OCI-LY7 (cell line): ENCODE results near the gene DNAH7. TPM values are rescaled to one million over a fixed set of nuclear protein-coding genes. Genes with fewer than 3 reads are reported as not detected.

Source experiments
- BruUV-seq: library from RNA; stranded (reverse); fragments of 400-500 nt; replicated peaks from 2 replicates; lab custom pipeline; 2021; lab: Mats Ljungman, UMichigan
- CTCF ChIA-PET: fragments of 300-600 bp; sonication (Branson Sonifier 250); formaldehyde crosslinking; loops from one replicate; lab custom pipeline; 2022; ENCODE audit warnings: antibody characterized with exemption; ENCODE audit not compliant: unreplicated experiment; lab: Charles Lee
- POLR2A ChIA-PET: fragments of 300-600 bp; sonication (Branson Sonifier 250); formaldehyde crosslinking; loops from one replicate; lab custom pipeline; 2022; ENCODE audit warnings: antibody characterized with exemption; lab: Charles Lee
- DNase-seq: peaks from one replicate; pipeline ENCODE4 v3.0.0-alpha.2; 2015; ENCODE audit warnings: low spot score
- H2AFZ ChIP-seq: fragments of 200-600 bp; sonication (generic), shearing (Covaris generic); 2 replicates; pipeline ENCODE4 v1.6.1; 2014; ENCODE audit warnings: mild to moderate bottlenecking, antibody characterized with exemption, low read length, moderate library complexity
- H3K27ac ChIP-seq: fragments of 200-600 bp; sonication (generic); 2 replicates; pipeline ENCODE4 v1.5.1; 2014; ENCODE audit warnings: mixed run types, low read depth, mild to moderate bottlenecking, moderate library complexity, low read length, inconsistent platforms; ENCODE audit not compliant: poor library complexity, severe bottlenecking
- H3K36me3 ChIP-seq: fragments of 200-600 bp; sonication (generic); 2 replicates; pipeline ENCODE4 v1.6.1; 2014; ENCODE audit warnings: mild to moderate bottlenecking, antibody characterized with exemption, low read length, moderate library complexity, mixed read lengths; ENCODE audit not compliant: insufficient read depth
- H3K4me1 ChIP-seq: fragments of 200-600 bp; sonication (generic); 2 replicates; pipeline ENCODE4 v1.5.1; 2014; ENCODE audit warnings: mild to moderate bottlenecking, low read length; ENCODE audit not compliant: insufficient read depth, poor library complexity, severe bottlenecking
- H3K4me2 ChIP-seq: fragments of 200-600 bp; sonication (generic); 2 replicates; pipeline ENCODE4 v1.6.1; 2014; ENCODE audit warnings: mild to moderate bottlenecking, low read length
- H3K4me3 ChIP-seq: fragments of 200-600 bp; sonication (generic); 2 replicates; pipeline ENCODE4 v1.5.1; 2014; ENCODE audit warnings: mild to moderate bottlenecking, low read depth, low read length; ENCODE audit not compliant: poor library complexity, severe bottlenecking
- H3K79me2 ChIP-seq: fragments of 200-600 bp; sonication (generic); 2 replicates; pipeline ENCODE4 v1.6.1; 2016; ENCODE audit warnings: low read depth, mild to moderate bottlenecking, low read length, moderate library complexity, mixed read lengths; ENCODE audit not compliant: insufficient read depth
- H3K9me2 ChIP-seq: fragments of 200-600 bp; sonication (generic); 2 replicates; pipeline ENCODE4 v1.6.1; 2016; ENCODE audit warnings: mild to moderate bottlenecking, low read length, mixed read lengths; ENCODE audit not compliant: insufficient read depth
- H3K9me3 ChIP-seq: fragments of 200-600 bp; sonication (generic); 2 replicates; pipeline ENCODE4 v1.6.1; 2014; ENCODE audit warnings: mild to moderate bottlenecking, mixed run types, low read length, mixed read lengths
- H4K20me1 ChIP-seq: fragments of 200-600 bp; sonication (generic); 2 replicates; pipeline ENCODE4 v1.6.1; 2014; ENCODE audit warnings: mild to moderate bottlenecking, antibody characterized with exemption, low read length, moderate library complexity, mixed read lengths; ENCODE audit not compliant: insufficient read depth
- CTCF ChIP-seq: fragments of 200-600 bp; sonication (generic); conservative IDR thresholded peaks from 2 replicates; pipeline ENCODE4 v1.5.1; 2014; ENCODE audit warnings: mild to moderate bottlenecking, antibody characterized with exemption, low read length, moderate library complexity, mixed read lengths
- EZH2phosphoT487 ChIP-seq: fragments of 200-600 bp; sonication (generic); IDR thresholded peaks from 2 replicates; pipeline ENCODE4 v1.6.1; 2018; ENCODE audit warnings: low read depth, borderline replicate concordance, mild to moderate bottlenecking, mixed run types, antibody characterized with exemption, low read length, moderate library complexity, mixed read lengths
- intact Hi-C: fragments of 100-400 bp; cut with micrococcal nuclease; formaldehyde crosslinking; loops from one replicate; pipeline ENCODE4 v1.10.0; 2022; ENCODE audit not compliant: unreplicated experiment
- total RNA-seq, 2 experiments: library from RNA; depleted of rRNA in 1 of 2; stranded (reverse); fragments of >200 nt in 1 of 2; shearing (Covaris generic) in 1 of 2; gene quantifications; 2 replicates each; pipeline ENCODE4 v1.2.3, GENCODE V29; 2014 to 2022

DNAH7 gene
- total RNA-seq, 2 experiments from 2014 or later: not detected

- Histone ChIP-seq H3K27ac (no peak overlapping the region), H3K4me2 (no peak overlapping the region), H3K36me3 (no peaks in the 10 kb centered on the region), H3K4me1 (no peaks in the 10 kb centered on the region), H3K79me2 (no peaks in the 10 kb centered on the region), H3K9me2 (no peaks in the 10 kb centered on the region), H3K4me3 (no peak overlapping the region), H2AFZ (no peak overlapping the region), H3K9me3 (no peaks in the 10 kb centered on the region), H4K20me1 (no peaks in the 10 kb centered on the region)
- CTCF ChIA-PET: no interaction called here
- POLR2A ChIA-PET: interaction anchor here (0.6 to 0.7 kb wide), 4 partner anchors 37 to 462 kb away, joined by 3 read pairs; no protein-coding TSS in a partner anchor
- intact Hi-C loops: no loop called here
- TF ChIP-seq EZH2phosphoT487 (no peak), CTCF (no peak)
- no peak for DNase-seq
- no TSS peak for BruUV-seq
Measured at GRCh38 chr2:195859513-195859912, 209.1 kb downstream of the DNAH7 start.

GRCh38 chr2:195857132-195857531 lies 211.5 kb downstream of the DNAH7 start:
- Histone ChIP-seq H3K4me3 (no peak overlapping the region), H2AFZ (no peak overlapping the region), H3K36me3 (no peaks in the 10 kb centered on the region), H3K4me2 (no peak overlapping the region), H3K9me3 (no peaks in the 10 kb centered on the region), H3K9me2 (no peaks in the 10 kb centered on the region), H4K20me1 (no peaks in the 10 kb centered on the region), H3K79me2 (no peaks in the 10 kb centered on the region), H3K4me1 (no peaks in the 10 kb centered on the region), H3K27ac (no peak overlapping the region)
- ChIA-PET POLR2A (no interaction called here), CTCF (no interaction called here)
- intact Hi-C loops: no loop called here
- DNase-seq: no peak
- no TSS peak for BruUV-seq
- no peak for TF ChIP-seq CTCF
- no peak for TF ChIP-seq EZH2phosphoT487

- H3K9me3 ChIP-seq: no peaks in the 10 kb centered on the region
- DNase-seq: no peak
- no peaks in the 10 kb centered on the region for H4K20me1 ChIP-seq
- H3K36me3 ChIP-seq: no peaks in the 10 kb centered on the region
- no peak overlapping the region for H3K4me2 ChIP-seq
- H3K27ac ChIP-seq: no peak overlapping the region
- no peak overlapping the region for H3K4me3 ChIP-seq
- BruUV-seq: no TSS peak
- TF ChIP-seq CTCF (no peak), EZH2phosphoT487 (no peak)
- no peaks in the 10 kb centered on the region for H3K9me2 ChIP-seq
- POLR2A ChIA-PET: no interaction called here
- intact Hi-C loops: no loop called here
- H3K4me1 ChIP-seq: no peaks in the 10 kb centered on the region
- CTCF ChIA-PET: no interaction called here
- no peak overlapping the region for H2AFZ ChIP-seq
- no peaks in the 10 kb centered on the region for H3K79me2 ChIP-seq
Measured at GRCh38 chr2:195850764-195851163, 217.9 kb downstream of the DNAH7 start.
